HG02798 (cell line): ENCODE measurements around the gene NPRL2.
A peak's percentile ranks its signal among the peaks of the same experiment; 100 is the strongest.
"Not testable (repeated sequence)": the region's sequence is repeated elsewhere in the genome, so short reads cannot be mapped to it uniquely, and the experiment has no call there.

ENCODE experiments used
- ATAC-seq: cut with Tn5 transposase; IDR thresholded peaks from one replicate; pipeline ENCODE4 v1.9.1; 2021; ENCODE audit warnings: mild to moderate bottlenecking; ENCODE audit not compliant: unreplicated experiment, poor library complexity

Gene NPRL2

DNA sequence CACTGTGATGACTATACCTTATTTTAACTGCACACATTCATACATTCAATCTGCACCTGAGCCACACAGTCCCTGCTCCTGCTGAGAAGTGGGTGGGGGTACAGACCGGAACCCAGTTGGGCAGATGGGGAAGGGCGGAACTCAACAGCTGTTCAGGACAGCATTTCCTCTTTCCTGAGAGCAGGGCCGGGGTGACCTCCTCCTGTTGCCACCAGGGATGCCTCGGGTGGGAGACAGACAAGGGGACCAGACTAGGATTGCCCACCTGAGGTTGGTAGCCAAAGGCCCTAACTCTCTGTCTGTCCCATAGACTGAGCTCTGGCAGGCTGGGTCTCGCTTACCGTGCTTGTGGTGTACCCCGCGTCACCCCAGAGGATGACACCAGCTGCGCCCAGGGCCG is 32.0 kb downstream of the NPRL2 start:
- no peak for ATAC-seq

DNA sequence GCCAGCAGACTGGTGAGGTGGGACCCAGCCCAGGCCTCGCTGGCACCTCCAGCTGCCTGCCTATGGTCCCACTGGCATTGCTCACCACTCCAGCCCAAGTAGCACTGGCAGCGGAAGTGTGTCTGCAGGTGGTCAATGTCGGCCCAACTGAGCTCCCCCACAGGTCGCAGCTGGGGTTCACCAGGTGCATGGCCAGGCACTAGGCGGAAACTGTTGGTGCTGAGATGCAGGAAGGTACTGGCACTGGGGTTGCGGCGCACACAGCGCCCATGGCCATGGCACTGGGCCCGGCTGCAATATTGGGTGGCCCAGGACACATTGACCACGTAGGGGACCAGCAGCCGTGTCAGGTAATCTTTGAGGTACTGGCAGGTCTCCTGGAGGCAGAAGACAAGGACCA is 32.4 kb downstream of the NPRL2 start:
- ATAC-seq = no peak

DNA sequence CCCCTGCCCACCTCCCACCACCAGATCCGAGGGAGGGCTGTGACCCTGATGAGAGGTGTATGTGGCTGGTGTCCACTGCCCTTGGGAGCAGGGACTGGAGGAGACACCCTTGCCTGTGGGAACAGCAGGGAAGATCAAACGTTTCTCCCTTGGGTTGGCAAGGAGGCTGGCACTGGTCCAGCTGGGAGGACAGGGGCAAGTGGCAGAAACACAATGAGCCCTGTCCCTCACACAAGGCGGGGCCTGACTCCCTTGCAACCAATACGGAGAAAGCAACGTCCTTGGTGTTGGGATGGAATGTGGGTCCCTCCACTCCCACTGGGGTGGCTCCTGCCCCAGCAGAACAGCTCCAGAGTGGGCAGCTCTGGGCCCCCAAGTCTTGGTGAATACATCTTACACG is 33.3 kb downstream of the NPRL2 start:
- ATAC-seq = no peak

DNA sequence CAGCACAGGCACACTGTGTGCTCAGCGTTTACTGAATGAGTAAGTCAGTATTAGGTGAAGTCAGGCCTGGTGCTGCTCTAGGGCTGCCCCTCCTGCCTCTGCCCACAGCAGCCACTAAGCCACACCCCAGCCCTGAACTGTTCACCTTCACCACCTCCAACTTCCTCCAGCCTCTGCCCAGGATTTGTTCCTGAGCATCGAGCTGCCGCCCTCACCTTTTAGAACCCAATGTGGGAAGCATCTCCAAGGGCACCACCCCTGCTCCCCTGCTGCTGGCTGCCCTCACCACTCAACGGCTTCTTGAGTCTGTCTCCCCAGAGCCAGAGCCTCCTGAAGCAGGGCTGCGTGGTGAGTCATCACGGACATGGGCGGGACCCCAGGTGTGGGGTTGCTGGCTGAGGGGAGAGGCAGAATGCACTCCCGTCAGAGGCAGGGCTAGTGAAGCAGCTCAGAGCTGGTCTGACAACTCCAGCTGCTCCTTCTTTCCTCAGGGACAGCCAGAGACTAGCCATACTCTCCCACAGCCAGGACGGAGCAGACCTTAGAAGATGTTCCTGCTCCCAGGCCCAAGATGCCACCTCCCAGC is 33.8 kb downstream of the NPRL2 start:
- ATAC-seq = no peak

DNA sequence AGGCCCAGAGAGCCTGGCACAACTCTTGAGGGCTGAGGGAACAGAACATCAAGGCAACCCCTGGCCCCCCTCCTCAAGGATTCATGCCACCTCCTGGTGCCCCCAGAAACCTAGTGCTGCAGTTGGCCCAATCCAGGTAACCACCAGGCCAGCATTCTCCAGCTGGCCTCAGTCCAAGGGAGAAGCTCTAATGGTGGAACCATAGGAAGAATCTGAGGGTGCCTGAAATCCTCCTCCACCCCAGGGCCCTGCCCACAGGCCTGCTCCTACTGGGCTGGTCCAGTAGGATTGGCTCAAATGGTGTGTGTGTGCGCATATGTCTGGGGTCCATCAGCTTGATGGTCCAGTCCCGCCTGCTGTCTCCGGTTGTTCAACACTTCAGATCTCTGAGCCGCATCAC is 35.8 kb downstream of the NPRL2 start:
- no peak for ATAC-seq

DNA sequence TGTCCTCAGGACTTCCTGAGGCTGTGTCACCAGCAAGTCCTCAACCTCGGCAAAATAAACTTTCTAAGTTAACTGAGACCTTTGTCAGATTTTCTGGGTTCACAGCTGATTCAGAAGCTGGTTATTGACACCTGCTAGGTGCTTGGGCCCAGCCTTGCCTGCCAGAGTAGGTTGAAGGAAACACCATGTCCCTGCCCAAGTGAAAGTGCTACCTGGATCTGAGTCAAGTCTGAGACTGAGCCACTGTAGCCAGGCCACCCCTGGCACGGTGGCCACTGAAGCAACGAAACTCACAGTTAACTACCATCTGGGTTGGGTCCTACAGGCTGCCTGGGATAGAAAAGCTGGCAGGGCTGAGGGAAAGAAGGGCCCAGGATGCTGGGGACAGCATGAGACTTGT is 36.2 kb downstream of the NPRL2 start:
- ATAC-seq = no peak

DNA sequence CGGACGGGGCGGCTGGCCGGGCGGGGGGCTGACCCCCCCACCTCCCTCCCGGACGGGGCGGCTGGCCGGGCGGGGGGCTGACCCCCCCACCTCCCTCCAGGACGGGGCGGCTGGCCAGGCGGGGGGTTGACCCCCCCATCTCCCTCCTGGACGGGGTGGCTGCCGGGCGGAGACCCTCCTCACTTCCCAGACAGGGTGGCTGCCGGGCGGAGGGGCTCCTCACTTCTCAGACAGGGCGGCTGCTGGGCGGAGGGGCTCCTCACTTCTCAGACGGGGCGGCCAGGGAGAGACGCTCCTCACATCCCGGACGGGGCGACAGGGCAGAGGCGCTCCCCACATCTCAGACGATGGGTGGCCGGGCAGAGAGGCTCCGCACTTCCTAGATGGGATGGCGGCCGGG is 38.5 kb downstream of the NPRL2 start:
- ATAC-seq = not testable (repeated sequence)

DNA sequence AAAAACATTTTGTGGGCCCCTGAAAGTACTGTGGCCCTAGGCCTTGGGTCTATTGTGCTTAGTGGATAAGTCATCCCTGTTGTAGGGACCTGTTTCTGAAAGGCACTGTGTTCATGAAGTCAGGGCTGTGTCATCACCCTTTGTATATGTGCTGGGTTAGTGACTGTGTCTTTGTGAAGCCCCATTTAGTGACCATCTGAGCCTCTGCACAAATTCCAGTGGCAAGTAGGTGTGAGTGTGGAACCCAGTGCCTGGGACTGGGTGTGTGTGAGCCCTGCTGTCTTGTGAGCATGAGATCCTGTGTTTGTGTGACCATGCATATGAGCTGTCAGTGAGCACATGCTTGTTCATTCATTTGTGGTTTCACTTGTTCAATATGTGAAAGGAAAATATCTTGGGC is 46.0 kb downstream of the NPRL2 start:
- ATAC-seq = no peak

DNA sequence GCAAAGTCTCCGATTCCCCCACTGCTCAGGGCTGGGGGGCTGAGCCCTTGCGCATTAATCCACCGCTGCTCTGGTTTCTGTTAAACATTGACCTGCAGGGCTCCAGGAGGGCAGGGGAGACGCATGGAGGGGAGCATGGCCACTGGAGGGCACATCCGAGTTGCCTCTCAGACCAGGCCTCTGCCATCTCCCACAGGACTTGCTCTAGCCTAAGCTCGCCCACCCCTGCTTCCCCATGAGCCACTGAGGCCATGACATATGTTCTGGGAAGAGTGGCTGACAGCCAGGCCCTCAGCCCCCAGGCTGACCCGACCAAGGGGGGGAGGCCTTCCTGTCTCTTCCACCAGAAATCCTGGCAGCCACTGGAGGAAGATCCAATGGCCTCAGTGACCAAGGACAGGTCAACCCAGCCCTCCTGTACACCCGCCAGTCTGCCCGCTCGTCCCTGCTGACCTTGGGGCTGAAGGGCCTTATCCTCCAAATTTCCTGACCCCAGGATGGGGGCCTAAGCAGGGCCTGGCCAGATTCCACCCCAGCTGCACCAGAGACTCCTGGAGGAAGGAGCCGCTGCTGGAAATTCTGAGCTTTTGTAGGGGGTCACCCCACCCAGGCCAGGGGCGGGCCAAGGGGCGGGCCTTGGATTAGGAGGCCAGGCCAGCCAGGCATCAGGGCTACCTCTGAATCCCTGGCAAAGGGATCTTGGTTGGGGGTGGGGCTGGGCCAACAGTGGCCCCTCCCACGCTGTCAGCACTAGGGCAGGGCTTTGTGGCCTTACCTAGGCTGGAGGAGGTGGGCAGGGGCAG is 47.4 kb downstream of the NPRL2 start, which contains the start of gene HYAL1:
Gene HYAL1 (minus strand): TSS at position 562 of the 803 bp plus-strand sequence. CDS start 618 bp downstream, outside the sequence.
- ATAC-seq = no peak

DNA sequence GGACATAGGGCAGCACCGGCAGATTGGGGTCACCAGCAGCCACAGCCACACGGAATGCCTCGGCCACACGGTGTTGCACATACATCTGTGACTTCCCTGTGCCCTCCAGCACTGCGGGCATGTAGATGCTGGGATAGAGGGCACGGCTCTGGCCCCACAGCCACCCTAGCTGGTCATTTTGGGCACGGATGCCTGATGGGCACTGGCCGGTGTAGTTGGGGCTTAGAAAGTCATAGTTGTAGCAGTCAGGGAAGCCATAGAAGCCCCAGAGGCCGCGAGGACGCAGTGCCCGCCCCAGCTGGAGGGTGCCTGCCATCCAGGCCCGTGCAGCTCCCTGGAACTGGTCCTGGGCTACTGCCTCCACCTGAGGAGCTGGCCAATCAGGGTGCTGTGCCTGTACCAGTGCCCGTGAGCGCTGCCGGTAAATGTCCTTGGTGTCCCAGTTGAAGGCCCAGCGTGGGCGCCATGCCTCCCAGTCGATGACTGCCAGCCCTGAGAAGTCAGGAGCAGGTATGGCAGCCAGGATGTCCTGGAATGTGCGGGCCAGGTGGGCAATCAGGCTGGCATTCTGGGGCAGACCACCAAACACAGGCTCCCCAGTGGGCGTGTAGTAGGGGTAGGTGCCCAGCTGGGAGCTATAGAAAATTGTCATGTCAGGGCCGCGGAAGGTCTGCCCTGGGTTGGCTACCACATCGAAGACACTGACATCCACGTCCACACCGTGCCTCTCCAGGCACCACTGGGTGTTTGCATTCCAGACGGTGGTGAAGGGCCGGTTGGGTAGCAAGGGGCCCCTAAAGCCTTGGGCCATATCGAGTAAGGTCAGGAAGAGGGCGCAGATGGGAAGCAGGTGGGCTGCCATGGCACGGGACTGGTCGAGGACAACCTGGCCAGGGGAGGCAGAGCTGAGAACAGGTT is 48.2 kb downstream of the NPRL2 start:
- no peak for ATAC-seq

DNA sequence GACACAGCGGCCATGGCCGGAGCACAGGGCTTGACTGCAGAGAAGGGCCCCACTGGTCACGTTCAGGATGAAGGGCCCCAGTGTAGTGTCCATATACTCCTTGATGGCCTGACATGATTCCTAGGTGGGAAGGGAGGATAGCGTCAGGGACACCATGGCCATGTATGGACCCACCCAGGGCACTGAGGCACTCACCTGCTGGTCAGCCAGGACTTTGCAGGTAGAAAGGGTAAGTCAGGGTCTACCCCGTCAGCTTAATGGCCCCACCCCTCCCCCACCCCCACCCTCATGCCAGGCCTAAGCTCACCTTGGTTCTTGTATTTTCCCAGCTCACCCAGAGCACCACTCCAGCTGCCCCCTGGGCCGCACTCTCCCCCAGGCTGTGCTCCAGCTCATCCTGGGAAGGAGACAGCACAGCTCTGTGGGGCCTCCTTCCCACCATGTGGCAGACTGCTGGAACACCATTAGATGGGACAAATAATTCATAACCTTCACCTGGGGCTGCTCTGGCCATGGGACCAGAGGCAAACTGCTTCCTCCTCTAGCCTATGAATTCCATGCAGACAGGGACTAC is 49.8 kb downstream of the NPRL2 start:
- ATAC-seq = no peak

DNA sequence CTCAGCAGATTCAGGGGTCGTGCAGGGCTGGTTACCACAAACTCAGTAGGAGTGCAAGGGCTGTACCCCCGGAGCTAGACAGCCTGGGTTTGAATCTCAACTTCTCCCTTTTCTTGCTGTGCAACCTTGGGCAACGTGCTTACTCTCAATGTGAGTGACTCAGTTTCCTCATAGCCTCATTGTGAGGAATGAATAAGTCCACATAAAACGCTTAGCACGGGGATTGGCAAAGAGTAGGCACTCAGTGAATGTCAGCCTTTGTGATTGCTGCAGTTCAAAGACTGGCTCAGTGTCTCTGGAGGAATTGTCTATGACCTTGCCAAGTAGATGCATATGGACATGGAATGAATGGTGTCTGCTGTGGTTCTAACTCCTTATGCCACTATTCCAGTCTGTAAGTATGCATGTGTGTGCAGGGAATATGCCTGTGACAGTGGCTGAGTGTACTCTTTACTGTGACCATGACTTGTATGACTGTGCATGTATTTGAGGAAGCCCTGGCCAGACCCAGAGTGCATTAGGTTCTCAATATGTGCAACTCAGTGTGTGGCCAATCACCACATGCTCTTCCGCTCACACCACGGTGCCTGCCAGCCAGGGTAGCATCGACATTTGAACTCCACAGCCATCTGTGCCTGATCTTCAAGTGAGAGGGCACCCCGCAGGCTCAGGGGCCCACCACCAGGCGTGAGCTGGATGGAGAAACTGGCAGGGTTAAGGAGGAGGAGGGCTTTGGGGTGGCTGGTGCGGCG is 50.5 kb downstream of the NPRL2 start:
- no peak for ATAC-seq

DNA sequence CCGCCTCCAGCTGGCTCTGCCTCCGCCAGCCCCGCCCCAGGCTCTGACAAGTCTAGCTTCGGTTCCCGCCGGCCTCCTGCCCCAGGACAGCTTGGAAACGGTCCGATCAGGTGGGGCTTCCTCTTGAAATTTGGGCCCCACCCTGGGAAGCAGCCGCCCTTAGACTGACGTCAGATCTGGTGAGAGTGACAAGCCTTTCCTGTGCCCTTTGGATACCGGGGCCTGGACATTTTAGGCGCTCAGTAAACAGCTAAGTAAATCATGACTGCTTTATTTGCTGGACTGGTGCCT is 51.0 kb downstream of the NPRL2 start:
- no peak for ATAC-seq

DNA sequence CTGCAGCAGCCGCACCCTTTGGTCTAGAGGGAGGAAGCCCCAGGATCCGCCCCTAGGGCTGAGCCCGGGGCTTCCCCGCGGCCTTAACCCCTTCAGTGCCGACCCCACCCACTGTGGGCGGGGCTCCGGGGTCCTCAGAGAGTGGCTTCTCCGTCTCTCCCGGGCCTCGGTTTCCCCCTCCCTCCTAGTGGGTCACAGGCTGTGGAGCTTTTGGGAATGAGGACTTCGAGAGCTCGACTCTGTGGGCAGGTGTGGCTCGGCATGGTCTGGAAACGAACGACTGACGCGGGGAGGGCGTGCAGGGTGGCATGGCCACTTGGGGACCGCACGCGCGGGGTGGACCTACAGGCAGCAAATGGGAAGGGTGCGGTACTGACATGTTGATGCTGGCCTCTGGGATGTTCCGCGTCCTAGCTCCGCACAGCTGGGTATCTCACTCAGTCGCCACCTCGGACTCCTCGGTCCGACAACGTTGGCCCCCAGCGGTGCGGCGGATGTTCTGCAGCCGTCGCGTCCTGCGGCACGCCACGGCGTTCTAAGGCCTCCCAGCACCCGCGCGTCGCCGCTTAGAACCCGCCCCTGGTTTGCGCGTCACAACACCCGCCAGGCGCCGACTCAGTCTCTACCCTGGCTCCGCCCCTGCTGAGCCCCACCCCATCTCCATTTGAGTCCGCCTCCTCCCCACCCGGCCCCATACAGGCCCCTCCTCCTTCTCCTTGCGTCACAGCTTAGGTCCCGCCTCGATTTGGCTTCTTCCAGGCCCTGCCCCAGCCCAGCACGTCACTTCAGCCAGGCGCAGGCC is 51.5 kb downstream of the NPRL2 start, which contains the start of the genes HYAL3 and NAA80:
Gene HYAL3 (minus strand): TSS at position 570 of the 802 bp plus-strand sequence. CDS start 3,803 bp downstream, outside the sequence.
Gene NAA80 (minus strand): TSS at position 570 of the 802 bp plus-strand sequence. CDS start 1,942 bp downstream, outside the sequence.
- ATAC-seq = peak; percentile 91

DNA sequence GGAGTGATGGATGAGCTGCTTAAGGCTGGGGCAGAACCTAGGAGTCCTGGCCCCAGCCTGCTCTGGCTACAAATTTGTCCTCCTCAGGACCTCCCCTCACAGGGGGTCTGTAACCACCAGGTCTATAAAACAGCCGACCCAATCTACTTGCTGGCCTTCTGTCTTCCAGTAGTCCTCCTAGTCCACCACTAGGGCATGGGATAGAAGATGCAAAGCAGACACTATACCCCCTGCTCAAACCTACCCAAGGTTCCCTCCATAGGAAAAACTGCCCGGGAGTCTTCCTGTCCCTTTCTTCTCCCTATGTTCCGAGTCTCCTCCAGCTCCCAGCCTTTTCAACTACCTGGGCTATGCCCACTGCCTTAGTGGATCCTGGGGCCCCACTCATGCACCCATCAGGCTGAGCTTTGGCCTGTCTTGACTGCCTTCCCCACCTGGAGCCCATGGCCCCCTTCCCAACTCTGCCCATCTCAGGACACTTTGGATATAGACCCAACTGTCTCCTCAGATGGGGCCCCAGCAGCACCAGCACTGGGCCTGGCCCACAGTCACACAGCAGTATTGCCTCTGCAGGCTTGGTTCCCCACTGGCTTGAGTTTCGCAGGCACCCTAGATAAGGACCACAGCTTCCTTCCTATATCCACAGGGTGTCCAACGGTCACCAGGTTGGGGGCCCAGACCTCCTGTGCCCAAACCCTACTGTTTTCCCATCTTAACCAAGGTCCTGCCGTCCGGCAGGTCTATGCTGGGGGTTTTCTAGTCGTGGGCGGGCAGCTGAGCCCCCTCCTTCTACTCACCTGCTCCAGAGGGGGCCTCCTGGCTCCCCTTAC is 52.5 kb downstream of the NPRL2 start:
- no peak for ATAC-seq

DNA sequence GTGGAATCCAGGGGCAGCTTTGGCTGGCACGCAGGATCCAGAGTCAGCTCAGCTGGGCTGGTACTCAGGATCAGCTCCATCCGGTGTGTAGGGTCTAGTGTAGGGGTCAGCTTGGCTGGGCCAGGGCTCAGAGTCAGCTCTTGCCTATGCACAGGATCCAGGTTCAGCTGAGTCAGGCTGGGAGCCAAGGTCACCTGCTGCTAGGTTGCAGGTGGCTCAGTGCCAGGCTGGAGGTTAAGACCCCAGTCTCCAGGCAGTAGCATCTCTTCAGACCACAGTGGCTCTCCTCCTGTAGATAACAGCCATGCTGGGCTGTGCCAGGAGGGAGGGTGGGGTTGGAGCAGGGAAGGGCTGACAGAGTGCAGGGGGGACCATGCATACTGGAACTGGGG is 53.2 kb downstream of the NPRL2 start:
- no peak for ATAC-seq
